ENCODE measurements around the gene GLOD4. TPM values are rescaled to one million over a fixed set of nuclear protein-coding genes. Genes with fewer than 3 reads are reported as not detected.
"Not testable (repeated sequence)": the region's sequence is repeated elsewhere in the genome, so short reads cannot be mapped to it uniquely, and the experiment has no call there.

Gene GLOD4
- total and polyA plus RNA-seq, 9 donors: 22.1 to 90.6 (median 46.0) TPM

- H3K4me1 ChIP-seq (ENCODE audit: insufficient read depth): no peaks in the 10 kb centered on the region
- no peak for TF ChIP-seq POLR2A (IDR thresholded peaks at IDR 0.05)
- no peak for TF ChIP-seq EP300 (IDR thresholded peaks at IDR 0.05)
- TF ChIP-seq CTCF (IDR thresholded peaks at IDR 0.05): no peak
Measured at GRCh38 chr17:788551-788950, 6.5 kb upstream of the GLOD4 start.

GRCh38 chr17:787641-788221 lies 5.7 kb upstream of the GLOD4 start:
- Histone ChIP-seq H3K27ac (no peak overlapping the region), H3K4me1 (ENCODE audit: insufficient read depth) (peaks cover 2% of the 10 kb centered on the region), H3K4me3 (no peak overlapping the region), H3K9me3 (no peaks in the 10 kb centered on the region), H3K27me3 (no peaks in the 10 kb centered on the region), H3K36me3 (no peaks in the 10 kb centered on the region)
- intact Hi-C loops (cut with DNase I): no loop called here
- peak in 1 of 5 donors; percentile 23 for DNase-seq
- 81 to 87% (median 84%) methylated on average over 12 of the region's 12 CpGs for WGBS, 3 donors
- TF ChIP-seq CTCF (IDR thresholded peaks at IDR 0.05) (no peak), EP300 (IDR thresholded peaks at IDR 0.05) (no peak), POLR2A (IDR thresholded peaks at IDR 0.05) (no peak)

More at GRCh38 chr17:788551-788950, 6.5 kb upstream of the GLOD4 start:
- Histone ChIP-seq H3K9me3 (no peaks in the 10 kb centered on the region), H3K27me3 (no peaks in the 10 kb centered on the region), H3K4me3 (no peak overlapping the region), H3K36me3 (no peaks in the 10 kb centered on the region), H3K27ac (no peak overlapping the region)
- WGBS, 3 donors: 78 to 86% (median 81%) methylated on average over 4 of the region's 4 CpGs
- intact Hi-C loops (cut with DNase I): no loop called here
- peak in 2 of 5 donors; percentile 3 to 19 for DNase-seq

DNA sequence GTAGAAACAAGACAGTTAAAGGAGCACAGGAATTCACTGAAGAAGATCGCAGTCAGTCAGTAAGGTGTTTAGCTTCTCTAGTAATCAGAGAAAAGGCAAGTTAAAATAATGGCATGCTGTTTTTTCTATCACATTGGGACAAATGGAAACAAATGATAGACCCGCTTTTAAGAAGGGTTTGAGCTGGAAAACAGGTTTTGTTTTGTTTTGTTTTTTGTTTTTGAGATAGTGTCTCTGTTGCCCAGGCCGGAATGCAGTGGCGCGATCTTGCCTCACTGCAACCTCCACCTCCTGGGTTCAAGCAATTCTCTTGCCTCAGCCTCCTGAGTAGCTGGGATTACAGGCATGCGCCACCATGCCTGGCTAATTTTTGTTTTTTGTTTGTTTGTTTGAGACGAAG lies 3.8 kb upstream of the GLOD4 start:
- H3K27ac ChIP-seq; H3K36me3 ChIP-seq; DNase-seq; H3K4me1 ChIP-seq (ENCODE audit: insufficient read depth); intact Hi-C loops (cut with DNase I); H3K9me3 ChIP-seq; H3K27me3 ChIP-seq; H3K4me3 ChIP-seq: not testable (repeated sequence)
- 89 to 91% (median 89%) methylated on average over 7 of the region's 7 CpGs for WGBS, 3 donors

GRCh38 chr17:784143-784542 lies 2.1 kb upstream of the GLOD4 start:
- TF ChIP-seq POLR2A (IDR thresholded peaks at IDR 0.05) (no peak), CTCF (IDR thresholded peaks at IDR 0.05) (no peak), EP300 (IDR thresholded peaks at IDR 0.05) (no peak)
- Histone ChIP-seq H3K9me3 (no peaks in the 10 kb centered on the region), H3K4me3 (no peak overlapping the region), H3K36me3 (no peaks in the 10 kb centered on the region), H3K27me3 (no peaks in the 10 kb centered on the region), H3K4me1 (ENCODE audit: insufficient read depth) (peaks cover 2% of the 10 kb centered on the region), H3K27ac (no peak overlapping the region)
- intact Hi-C loops (cut with DNase I): loop anchor here in 1 of 4 donors (5.0 kb wide), 1 partner anchor 198 kb away; no protein-coding TSS in a partner anchor
- no peak for DNase-seq
- 62 to 80% (median 65%) methylated on average over 3 of the region's 3 CpGs for WGBS, 3 donors

GRCh38 chr17:778096-778495 lies 4.0 kb downstream of the GLOD4 start:
- peaks cover 2% of the 10 kb centered on the region for H3K4me1 ChIP-seq (ENCODE audit: insufficient read depth)
- H3K36me3 ChIP-seq: no peaks in the 10 kb centered on the region
- H3K4me3 ChIP-seq: no peak overlapping the region
- DNase-seq: no peak
- no peak for TF ChIP-seq EP300 (IDR thresholded peaks at IDR 0.05)
- no peak for TF ChIP-seq POLR2A (IDR thresholded peaks at IDR 0.05)
- TF ChIP-seq CTCF (IDR thresholded peaks at IDR 0.05): no peak
- no peaks in the 10 kb centered on the region for H3K9me3 ChIP-seq
- 84 to 90% (median 88%) methylated on average over 11 of the region's 11 CpGs for WGBS, 3 donors
- intact Hi-C loops (cut with DNase I): no loop called here
- no peaks in the 10 kb centered on the region for H3K27me3 ChIP-seq
- H3K27ac ChIP-seq: no peak overlapping the region

Data from ovary (tissue), 9 donors.